ENCODE measurements around the gene TACSTD2.

- TF ChIP-seq CTCF (IDR thresholded peaks at IDR 0.05): no peak
- no peak for TF ChIP-seq POLR2AphosphoS5 (IDR thresholded peaks at IDR 0.05)
- TF ChIP-seq POLR2A (IDR thresholded peaks at IDR 0.05): no peak
Observed at GRCh38 chr1:58585581-58586151, 8.6 kb upstream of the TACSTD2 start.

Data from transverse colon (tissue), 4 donors.